K562 (cell line): Measurements from ENCODE around the gene DNAJC17. TPM values are rescaled to one million over a fixed set of nuclear protein-coding genes. Genes with fewer than 3 reads are reported as not detected.

Source experiments
- ATAC-seq: fragments of 200-7000 bp; cut with Tn5 transposase; 3 replicates; pipeline ENCODE4 v1.9.1; 2020; ENCODE audit warnings: moderate library complexity
- BruUV-seq: library from RNA; stranded (reverse); fragments of 400-500 nt; replicated peaks from 2 replicates; lab custom pipeline; 2021; lab: Mats Ljungman, UMichigan
- CTCF ChIA-PET: fragments of 300-600 bp; formaldehyde crosslinking; extraction: SDS; loops from one replicate; lab custom pipeline; 2021; ENCODE audit warnings: low intra/inter-chr PET ratio; lab: Yijun Ruan, JAX
- POLR2A ChIA-PET: fragments of 300-600, 350-650 bp; sonication (Branson Sonifier 250); formaldehyde crosslinking; extraction: SDS; loops from one replicate; lab custom pipeline; 2021; ENCODE audit warnings: antibody characterized with exemption, inconsistent platforms; lab: Yijun Ruan, JAX
- DNase-seq, 4 experiments: peaks; one replicate each; pipeline versions ENCODE4 v3.0.0 to v3.0.0-alpha.2; 2011 to 2018; ENCODE audit warnings: low spot score in 3 of 4, mixed read lengths in 3 of 4; ENCODE audit errors: extremely low read depth in 1 of 4
- FAIRE-seq: peaks from 2 replicates; lab custom pipeline; 2011; peaks lifted over from hg19 to GRCh38; lab: Jason Lieb, UNC
- H2AFZ ChIP-seq: 2 replicates; pipeline ENCODE4 v1.6.0; 2011; ENCODE audit warnings: low read depth, low read length, control low read depth, inconsistent platforms
- H3K27ac ChIP-seq: fragments of 200-600 bp; 3 replicates; pipeline ENCODE4 v1.8.0; 2011; ENCODE audit warnings: low read depth, mild to moderate bottlenecking, control low read depth, inconsistent platforms, low read length, moderate library complexity, mixed read lengths; ENCODE audit errors: extremely low read depth
- H3K27me3 ChIP-seq, 2 experiments: fragments of 300-600 bp in 1 of 2; 2 replicates in 1 of 2; 3 replicates in 1 of 2; pipeline versions ENCODE4 v1.6.0 to v1.8.0; 2011; ENCODE audit warnings: inconsistent platforms in 2 of 2, low read length in 2 of 2, mild to moderate bottlenecking in 1 of 2, mixed read lengths in 1 of 2, moderate library complexity in 1 of 2; ENCODE audit not compliant: control insufficient read depth in 2 of 2, insufficient read depth in 2 of 2
- H3K36me3 ChIP-seq: fragments of 300-600 bp; 3 replicates; pipeline ENCODE4 v1.8.0; 2011; ENCODE audit warnings: mild to moderate bottlenecking, low read length, inconsistent platforms; ENCODE audit not compliant: control insufficient read depth, insufficient read depth
- H3K4me1 ChIP-seq, 2 experiments: fragments of 200-600 bp in 1 of 2; replicated peaks in 1 of 2; 2 replicates in 1 of 2; 3 replicates in 1 of 2; pipeline versions ENCODE4 v1.5.1 to v1.8.0; 2011; ENCODE audit warnings: inconsistent platforms in 2 of 2, low read length in 2 of 2, mild to moderate bottlenecking in 1 of 2, mixed read lengths in 1 of 2, moderate library complexity in 1 of 2; ENCODE audit not compliant: control insufficient read depth in 2 of 2, insufficient read depth in 2 of 2
- H3K4me2 ChIP-seq: 2 replicates; pipeline ENCODE4 v1.6.1; 2011; ENCODE audit warnings: low read length, control low read depth, inconsistent platforms, mixed read lengths; ENCODE audit not compliant: insufficient read depth
- H3K4me3 ChIP-seq: fragments of 200-600 bp; sonication (generic), shearing (Covaris generic); 2 replicates; pipeline ENCODE4 v1.5.1; 2016; ENCODE audit warnings: control low read depth, inconsistent platforms
- H3K79me2 ChIP-seq: fragments of 200-600 bp; 3 replicates; pipeline ENCODE4 v1.8.0; 2011; ENCODE audit warnings: low read length, inconsistent platforms; ENCODE audit not compliant: control insufficient read depth, insufficient read depth
- H3K9ac ChIP-seq, 2 experiments: 2 replicates each; pipeline versions ENCODE4 v1.6.0 to v1.6.1; 2011; ENCODE audit warnings: low read depth in 2 of 2, low read length in 2 of 2, control low read depth in 1 of 2, inconsistent platforms in 1 of 2, mild to moderate bottlenecking in 1 of 2, mixed read lengths in 1 of 2; ENCODE audit not compliant: insufficient read depth in 1 of 2
- H3K9me1 ChIP-seq: one replicate; pipeline ENCODE4 v1.6.0; 2011; ENCODE audit warnings: inconsistent platforms, mild to moderate bottlenecking, low read length, moderate library complexity; ENCODE audit not compliant: control insufficient read depth, insufficient read depth
- H3K9me3 ChIP-seq: replicated peaks from 2 replicates; pipeline ENCODE4 v1.5.1; 2011; ENCODE audit warnings: low read depth, low read length, inconsistent platforms; ENCODE audit not compliant: control insufficient read depth, insufficient read depth
- H4K20me1 ChIP-seq: replicated peaks from 2 replicates; pipeline ENCODE4 v1.6.1; 2011; ENCODE audit warnings: low read length, inconsistent platforms, mixed read lengths; ENCODE audit not compliant: control insufficient read depth, insufficient read depth
- DNMT1 ChIP-seq: fragments of 450-650 bp; IDR thresholded peaks from 2 replicates; pipeline ENCODE4 v1.6.1; 2016; ENCODE audit warnings: antibody characterized with exemption, mild to moderate bottlenecking
- E2F3 ChIP-seq: fragments of 250-450 bp; sonication (Bioruptor Pico); IDR thresholded peaks from 2 replicates; pipeline ENCODE4 v1.4.0; 2020; ENCODE audit warnings: mild to moderate bottlenecking
- ETS2 ChIP-seq: IDR thresholded peaks from 2 replicates; pipeline ENCODE4 v1.6.1; 2016; ENCODE audit warnings: borderline replicate concordance, missing genetic modification characterization, mild to moderate bottlenecking, moderate library complexity, missing compliant biosample characterization; ENCODE audit not compliant: poor library complexity, severe bottlenecking
- ZFX ChIP-seq: sonication (generic); formaldehyde crosslinking; IDR thresholded peaks from 2 replicates; pipeline ENCODE4 v1.8.0; 2022; ENCODE audit warnings: mild to moderate bottlenecking, missing genetic modification reagents, moderate library complexity
- WGBS: fragments of 100-300 bp; shearing (Covaris generic); methylation state at CpG from one replicate; pipeline ENCODE4 v1.1.6; 2016; ENCODE audit warnings: low coverage, mixed read lengths; ENCODE audit not compliant: insufficient coverage; ENCODE audit errors: missing lambda C conversion rate; 5-methylcytosine and 5-hydroxymethylcytosine counted together
- in situ Hi-C: fragments of 300-500 bp; cut with MboI; formaldehyde crosslinking; loops from 4 replicates; pipeline ENCODE4 v1.15.0; 2018; ENCODE audit warnings: inconsistent platforms, mixed read lengths
- intact Hi-C: fragments of 100-400 bp; cut with micrococcal nuclease; formaldehyde crosslinking; loops from 2 replicates; pipeline ENCODE4 v1.14.2; 2022
- polyA plus RNA-seq, 8 experiments: library from polyadenylated mRNA; depleted of rRNA in 4 of 8; stranded (reverse) in 5 of 8; unstranded in 3 of 8; fragments of >200 nt; fragmentation: Nextera tagmentation in 2 of 8; fragmentation: Illumina TruSeq in 1 of 8; extraction: Ambion mirVana in 2 of 8; extraction: Trizol in 1 of 8; gene quantifications; 2 replicates each; pipeline versions ENCODE4 v1.2.1 to v1.2.3, GENCODE V29; 2011 to 2014; ENCODE audit warnings: inconsistent platforms in 1 of 8, missing spikeins in 1 of 8
- total RNA-seq, 7 experiments: library from RNA; depleted of rRNA in 6 of 7; stranded (reverse); fragments of >200 nt in 6 of 7; fragmentation: Illumina TruSeq in 2 of 7; extraction: Trizol in 2 of 7; gene quantifications; 2 replicates each; pipeline versions ENCODE4 v1.2.1 to v1.2.3, GENCODE V29; 2011 to 2021; ENCODE audit warnings: low replicate concordance in 1 of 7
- TF ChIP-seq, protein P1 (sequence below): sonication (generic); formaldehyde crosslinking; IDR thresholded peaks from 2 replicates; pipeline ENCODE4 v1.8.0; 2023; ENCODE audit warnings: missing genetic modification reagents, mild to moderate bottlenecking, borderline replicate concordance
- TF ChIP-seq, protein P2 (sequence below): sonication (generic); formaldehyde crosslinking; IDR thresholded peaks from 2 replicates; pipeline ENCODE4 v1.8.0; 2022; ENCODE audit warnings: mild to moderate bottlenecking, missing genetic modification reagents
- TF ChIP-seq, protein P3 (sequence below): fragments of 200-800 bp; sonication (Bioruptor generic); IDR thresholded peaks from 2 replicates; pipeline ENCODE4 v1.6.1; 2016; ENCODE audit warnings: missing genetic modification characterization, missing compliant biosample characterization

The DNAJC17 gene
- total and polyA plus RNA-seq, 9 of the 15 experiments (the other 6 are each of a cell fraction or from before 2014, with no cell fraction given): 2.4 to 79.4 (median 44.2) TPM

DNA sequence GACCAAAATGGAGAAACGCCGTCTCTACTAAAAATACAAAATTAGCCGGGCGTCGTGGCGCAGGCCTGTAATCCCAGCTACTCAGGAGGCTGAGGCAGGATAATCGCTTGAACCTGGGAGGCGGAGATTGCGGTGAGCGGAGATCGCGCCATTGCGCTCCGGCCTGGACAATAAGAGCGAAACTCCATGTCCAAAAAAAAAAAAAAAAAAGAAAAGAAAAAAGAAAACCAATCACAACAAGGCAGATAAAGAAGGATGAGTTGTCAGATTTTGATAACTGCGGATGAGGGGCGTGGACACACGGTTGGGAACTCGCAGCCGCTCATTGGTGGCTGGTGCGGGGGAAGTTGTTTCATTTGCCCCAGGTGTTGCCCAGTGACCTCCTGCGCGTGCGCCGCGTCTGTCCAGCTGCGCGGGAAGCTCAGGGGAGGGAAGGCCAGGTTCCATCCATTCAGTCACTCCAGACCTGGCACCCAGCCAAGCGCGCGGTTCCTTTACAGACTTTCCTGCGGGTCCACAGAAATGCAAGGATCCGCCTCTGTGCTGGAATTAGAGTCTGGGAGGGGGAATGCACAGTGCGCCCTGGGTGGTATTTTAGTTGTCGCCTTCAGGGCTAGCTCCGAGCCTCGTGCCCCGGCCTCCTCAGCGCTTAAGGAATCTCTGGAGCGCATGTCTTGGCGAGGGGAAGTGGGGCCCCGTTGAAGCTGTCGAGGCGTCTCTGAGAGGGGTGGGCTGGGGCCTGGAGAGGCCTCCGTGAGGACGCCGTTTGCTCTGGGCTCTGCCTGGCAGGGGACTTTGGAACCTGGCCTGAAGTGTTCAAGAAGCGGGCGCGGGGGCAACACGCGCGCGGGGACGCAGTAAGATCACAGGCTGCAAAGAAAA is 44.1 kb downstream of the DNAJC17 start:
- ChIA-PET POLR2A (interaction anchor here (0.6 to 3.8 kb wide), 12 partner anchors 10 to 251 kb away, joined by 3 to 18 read pairs (median 4); no protein-coding TSS in a partner anchor), CTCF (no interaction called here)
- peak; percentile 86 for FAIRE-seq
- Histone ChIP-seq H3K27me3 (no peaks in the 10 kb centered on the region), H3K4me3 (peak overlapping the region; percentile 64), H4K20me1 (no peaks in the 10 kb centered on the region; the same call in none of the 2 replicates), H3K9ac (peak overlapping the region; percentile 72 to 92), H2AFZ (peak overlapping the region; percentile 96), H3K9me3 (no peaks in the 10 kb centered on the region), H3K9me1 (no peaks in the 10 kb centered on the region), H3K27ac (peak overlapping the region; percentile 82), H3K36me3 (peaks cover 10% of the 10 kb centered on the region; the same call in 1 of the 3 replicates), H3K79me2 (no peaks in the 10 kb centered on the region), H3K4me1 (peaks cover 21 to 51% of the 10 kb centered on the region in 2 experiments; a peak in 4 of 5 replicates), H3K4me2 (peak overlapping the region; percentile 88)
- DNase-seq: peak; percentile 74 to 87 (median 82)
- BruUV-seq: TSS peak; percentile 81
- WGBS: 28% methylated on average over 49 of the region's 55 CpGs
- ATAC-seq: peak; percentile 51
- in situ Hi-C loops (no loop called here), intact Hi-C loops (loop anchor here (10.0 kb wide), 1 partner anchor 168 kb away; the partner anchor contains the start of gene KNL1)
- 0 out of 2 replicates have a peak, but pooled peaks have one; percentile 88 for TF ChIP-seq ZFX (CRISPR knock-in tag)
- TF ChIP-seq, protein P1, sequence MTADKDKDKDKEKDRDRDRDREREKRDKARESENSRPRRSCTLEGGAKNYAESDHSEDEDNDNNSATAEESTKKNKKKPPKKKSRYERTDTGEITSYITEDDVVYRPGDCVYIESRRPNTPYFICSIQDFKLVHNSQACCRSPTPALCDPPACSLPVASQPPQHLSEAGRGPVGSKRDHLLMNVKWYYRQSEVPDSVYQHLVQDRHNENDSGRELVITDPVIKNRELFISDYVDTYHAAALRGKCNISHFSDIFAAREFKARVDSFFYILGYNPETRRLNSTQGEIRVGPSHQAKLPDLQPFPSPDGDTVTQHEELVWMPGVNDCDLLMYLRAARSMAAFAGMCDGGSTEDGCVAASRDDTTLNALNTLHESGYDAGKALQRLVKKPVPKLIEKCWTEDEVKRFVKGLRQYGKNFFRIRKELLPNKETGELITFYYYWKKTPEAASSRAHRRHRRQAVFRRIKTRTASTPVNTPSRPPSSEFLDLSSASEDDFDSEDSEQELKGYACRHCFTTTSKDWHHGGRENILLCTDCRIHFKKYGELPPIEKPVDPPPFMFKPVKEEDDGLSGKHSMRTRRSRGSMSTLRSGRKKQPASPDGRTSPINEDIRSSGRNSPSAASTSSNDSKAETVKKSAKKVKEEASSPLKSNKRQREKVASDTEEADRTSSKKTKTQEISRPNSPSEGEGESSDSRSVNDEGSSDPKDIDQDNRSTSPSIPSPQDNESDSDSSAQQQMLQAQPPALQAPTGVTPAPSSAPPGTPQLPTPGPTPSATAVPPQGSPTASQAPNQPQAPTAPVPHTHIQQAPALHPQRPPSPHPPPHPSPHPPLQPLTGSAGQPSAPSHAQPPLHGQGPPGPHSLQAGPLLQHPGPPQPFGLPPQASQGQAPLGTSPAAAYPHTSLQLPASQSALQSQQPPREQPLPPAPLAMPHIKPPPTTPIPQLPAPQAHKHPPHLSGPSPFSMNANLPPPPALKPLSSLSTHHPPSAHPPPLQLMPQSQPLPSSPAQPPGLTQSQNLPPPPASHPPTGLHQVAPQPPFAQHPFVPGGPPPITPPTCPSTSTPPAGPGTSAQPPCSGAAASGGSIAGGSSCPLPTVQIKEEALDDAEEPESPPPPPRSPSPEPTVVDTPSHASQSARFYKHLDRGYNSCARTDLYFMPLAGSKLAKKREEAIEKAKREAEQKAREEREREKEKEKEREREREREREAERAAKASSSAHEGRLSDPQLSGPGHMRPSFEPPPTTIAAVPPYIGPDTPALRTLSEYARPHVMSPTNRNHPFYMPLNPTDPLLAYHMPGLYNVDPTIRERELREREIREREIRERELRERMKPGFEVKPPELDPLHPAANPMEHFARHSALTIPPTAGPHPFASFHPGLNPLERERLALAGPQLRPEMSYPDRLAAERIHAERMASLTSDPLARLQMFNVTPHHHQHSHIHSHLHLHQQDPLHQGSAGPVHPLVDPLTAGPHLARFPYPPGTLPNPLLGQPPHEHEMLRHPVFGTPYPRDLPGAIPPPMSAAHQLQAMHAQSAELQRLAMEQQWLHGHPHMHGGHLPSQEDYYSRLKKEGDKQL (CRISPR knock-in tag): peak; percentile 65; the same call in 1 of the 2 replicates
- TF ChIP-seq, protein P2, sequence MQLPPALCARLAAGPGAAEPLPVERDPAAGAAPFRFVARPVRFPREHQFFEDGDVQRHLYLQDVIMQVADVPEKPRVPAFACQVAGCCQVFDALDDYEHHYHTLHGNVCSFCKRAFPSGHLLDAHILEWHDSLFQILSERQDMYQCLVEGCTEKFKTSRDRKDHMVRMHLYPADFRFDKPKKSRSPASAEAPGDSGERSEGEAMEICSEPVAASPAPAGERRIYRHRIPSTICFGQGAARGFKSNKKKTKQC (CRISPR knock-in tag): peak; percentile 91; the same call in 1 of the 2 replicates
- TF ChIP-seq DNMT1: no peak
- no peak for TF ChIP-seq ETS2 (tag)
- TF ChIP-seq, protein P3, sequence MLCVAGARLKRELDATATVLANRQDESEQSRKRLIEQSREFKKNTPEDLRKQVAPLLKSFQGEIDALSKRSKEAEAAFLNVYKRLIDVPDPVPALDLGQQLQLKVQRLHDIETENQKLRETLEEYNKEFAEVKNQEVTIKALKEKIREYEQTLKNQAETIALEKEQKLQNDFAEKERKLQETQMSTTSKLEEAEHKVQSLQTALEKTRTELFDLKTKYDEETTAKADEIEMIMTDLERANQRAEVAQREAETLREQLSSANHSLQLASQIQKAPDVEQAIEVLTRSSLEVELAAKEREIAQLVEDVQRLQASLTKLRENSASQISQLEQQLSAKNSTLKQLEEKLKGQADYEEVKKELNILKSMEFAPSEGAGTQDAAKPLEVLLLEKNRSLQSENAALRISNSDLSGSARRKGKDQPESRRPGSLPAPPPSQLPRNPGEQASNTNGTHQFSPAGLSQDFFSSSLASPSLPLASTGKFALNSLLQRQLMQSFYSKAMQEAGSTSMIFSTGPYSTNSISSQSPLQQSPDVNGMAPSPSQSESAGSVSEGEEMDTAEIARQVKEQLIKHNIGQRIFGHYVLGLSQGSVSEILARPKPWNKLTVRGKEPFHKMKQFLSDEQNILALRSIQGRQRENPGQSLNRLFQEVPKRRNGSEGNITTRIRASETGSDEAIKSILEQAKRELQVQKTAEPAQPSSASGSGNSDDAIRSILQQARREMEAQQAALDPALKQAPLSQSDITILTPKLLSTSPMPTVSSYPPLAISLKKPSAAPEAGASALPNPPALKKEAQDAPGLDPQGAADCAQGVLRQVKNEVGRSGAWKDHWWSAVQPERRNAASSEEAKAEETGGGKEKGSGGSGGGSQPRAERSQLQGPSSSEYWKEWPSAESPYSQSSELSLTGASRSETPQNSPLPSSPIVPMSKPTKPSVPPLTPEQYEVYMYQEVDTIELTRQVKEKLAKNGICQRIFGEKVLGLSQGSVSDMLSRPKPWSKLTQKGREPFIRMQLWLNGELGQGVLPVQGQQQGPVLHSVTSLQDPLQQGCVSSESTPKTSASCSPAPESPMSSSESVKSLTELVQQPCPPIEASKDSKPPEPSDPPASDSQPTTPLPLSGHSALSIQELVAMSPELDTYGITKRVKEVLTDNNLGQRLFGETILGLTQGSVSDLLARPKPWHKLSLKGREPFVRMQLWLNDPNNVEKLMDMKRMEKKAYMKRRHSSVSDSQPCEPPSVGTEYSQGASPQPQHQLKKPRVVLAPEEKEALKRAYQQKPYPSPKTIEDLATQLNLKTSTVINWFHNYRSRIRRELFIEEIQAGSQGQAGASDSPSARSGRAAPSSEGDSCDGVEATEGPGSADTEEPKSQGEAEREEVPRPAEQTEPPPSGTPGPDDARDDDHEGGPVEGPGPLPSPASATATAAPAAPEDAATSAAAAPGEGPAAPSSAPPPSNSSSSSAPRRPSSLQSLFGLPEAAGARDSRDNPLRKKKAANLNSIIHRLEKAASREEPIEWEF (CRISPR knock-in tag): 0 out of 2 replicates have a peak, but pooled peaks have one; percentile 36
- TF ChIP-seq E2F3: 0 out of 2 replicates have a peak, but pooled peaks have one; percentile 68
